HG03025 (cell line): ENCODE data around the gene HOXD13.

Experiments
- ATAC-seq: cut with Tn5 transposase; IDR thresholded peaks from one replicate; pipeline ENCODE4 v1.9.1; 2021; ENCODE audit warnings: mild to moderate bottlenecking, moderate library complexity; ENCODE audit not compliant: unreplicated experiment, low FRiP score

Gene HOXD13

DNA sequence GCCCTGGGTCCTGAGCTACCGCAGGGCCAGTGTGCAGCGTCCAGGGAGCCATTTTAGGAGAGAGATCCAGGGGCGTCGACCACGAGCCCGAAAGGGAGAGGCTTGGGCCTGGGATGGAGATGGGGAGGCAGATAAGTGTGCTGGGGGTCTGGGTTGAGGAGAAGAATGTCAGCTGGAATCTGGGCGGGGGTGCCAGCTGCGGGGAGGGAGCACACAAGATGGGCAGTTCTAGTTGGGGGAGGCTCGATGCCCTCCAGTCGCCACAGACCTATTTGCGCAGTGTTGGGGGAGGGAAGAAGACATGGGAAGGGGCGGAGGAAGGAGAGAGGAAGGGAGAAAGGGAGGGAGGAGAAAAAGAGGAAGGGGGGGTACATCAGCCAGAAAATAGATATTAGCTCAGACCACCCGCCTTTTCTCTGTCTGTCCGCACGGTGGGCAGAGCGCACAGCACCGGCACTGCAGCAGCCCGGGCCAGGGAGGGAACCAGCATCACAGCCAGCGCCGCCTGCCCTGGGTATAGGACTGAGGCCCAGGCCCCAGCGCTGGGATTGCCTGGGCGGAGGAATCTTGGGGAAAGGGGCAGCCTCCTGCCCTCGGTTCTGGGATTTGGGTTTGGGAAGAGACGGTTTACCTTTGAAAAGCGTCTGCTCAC lies 12.7 kb downstream of the HOXD13 start:
- ATAC-seq = no peak

DNA sequence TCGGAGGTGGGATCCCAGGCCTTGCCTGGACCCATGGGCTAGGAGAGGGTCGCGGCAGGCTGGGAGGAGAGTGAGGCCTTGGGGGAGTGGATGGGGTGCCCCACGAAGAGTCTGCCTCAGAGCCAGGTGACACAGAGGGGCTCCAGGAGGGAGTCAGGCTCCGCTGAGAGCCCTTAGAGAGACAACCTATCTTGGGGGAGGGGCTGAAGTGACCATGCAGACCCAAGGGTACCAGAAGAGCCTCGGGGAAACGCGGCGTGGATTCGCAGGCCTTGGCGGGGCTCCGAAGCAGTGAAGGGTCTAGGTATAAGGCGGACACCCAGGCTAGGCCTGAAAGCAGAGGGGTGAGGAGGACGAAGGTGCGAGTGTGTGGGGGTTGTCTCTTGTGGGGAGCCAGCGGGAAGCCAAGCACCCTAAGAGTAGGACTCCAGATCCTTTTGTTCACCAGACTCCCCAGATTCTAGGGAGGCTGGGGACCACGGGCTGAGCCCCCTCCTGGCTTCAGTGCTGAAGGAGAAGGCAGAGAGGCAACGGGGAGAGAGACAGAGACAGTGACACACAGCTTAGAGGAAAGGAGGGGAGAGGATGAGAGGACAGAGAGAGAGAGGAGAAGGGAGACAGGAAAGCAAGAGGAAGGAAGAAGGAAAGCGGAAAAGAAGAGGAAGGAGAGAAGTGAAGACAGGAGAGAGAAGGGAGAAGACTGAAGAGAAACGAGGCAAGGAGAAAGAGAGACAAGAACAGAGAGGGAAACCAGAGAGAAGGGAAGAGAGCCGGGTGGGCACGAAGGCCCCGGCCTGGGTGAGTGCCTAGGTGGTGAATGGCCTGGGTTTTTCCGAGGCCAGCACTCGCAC lies 13.4 kb downstream of the HOXD13 start:
- no peak for ATAC-seq

DNA sequence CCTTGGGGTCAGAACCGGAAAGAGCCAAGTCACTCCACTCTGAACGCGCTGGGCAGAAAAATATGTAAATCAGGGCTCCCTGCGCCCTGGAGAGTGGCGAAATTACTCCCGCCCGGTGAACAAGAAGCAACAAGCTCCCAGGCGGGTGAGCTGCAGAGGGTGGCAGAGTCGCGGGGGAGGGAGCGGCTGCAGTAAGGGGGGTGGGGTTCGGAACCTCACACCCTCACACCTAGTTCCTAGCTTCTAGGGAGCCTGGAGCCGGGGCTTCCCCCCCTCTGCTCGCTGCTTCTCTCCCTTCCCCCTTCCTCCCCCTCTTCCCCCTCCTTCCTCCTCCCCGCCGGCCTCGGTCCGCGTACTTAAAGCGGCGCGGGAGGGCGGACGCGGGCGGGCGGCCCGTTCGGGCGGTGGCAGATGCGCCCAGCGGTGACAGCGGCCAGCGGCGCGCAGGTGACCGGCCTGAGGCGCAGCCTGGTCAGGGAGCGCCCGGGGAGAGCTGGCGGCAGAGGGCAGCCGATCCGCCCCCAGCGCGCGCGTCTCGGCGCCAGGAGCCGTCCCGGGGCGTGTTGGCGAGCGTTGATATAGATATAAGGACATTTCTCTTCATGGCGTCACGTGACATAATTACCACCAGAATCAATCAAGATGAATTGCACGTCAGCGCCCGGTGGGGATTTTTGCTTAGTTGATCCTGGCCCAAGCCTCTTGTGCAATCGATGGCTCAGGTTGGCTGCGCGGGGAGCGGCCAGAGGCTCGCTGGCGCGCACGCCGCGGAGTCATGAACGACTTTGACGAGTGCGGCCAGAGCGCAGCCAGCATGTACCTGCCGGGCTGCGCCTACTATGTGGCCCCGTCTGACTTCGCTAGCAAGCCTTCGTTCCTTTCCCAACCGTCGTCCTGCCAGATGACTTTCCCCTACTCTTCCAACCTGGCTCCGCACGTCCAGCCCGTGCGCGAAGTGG lies 14.3 kb downstream of the HOXD13 start, which contains the start of gene HOXD11:
Gene HOXD11, plus strand, starts transcription at position 700 of the 959 bp plus-strand sequence. Its CDS starts 76 bp downstream, at position 776.
- no peak for ATAC-seq

DNA sequence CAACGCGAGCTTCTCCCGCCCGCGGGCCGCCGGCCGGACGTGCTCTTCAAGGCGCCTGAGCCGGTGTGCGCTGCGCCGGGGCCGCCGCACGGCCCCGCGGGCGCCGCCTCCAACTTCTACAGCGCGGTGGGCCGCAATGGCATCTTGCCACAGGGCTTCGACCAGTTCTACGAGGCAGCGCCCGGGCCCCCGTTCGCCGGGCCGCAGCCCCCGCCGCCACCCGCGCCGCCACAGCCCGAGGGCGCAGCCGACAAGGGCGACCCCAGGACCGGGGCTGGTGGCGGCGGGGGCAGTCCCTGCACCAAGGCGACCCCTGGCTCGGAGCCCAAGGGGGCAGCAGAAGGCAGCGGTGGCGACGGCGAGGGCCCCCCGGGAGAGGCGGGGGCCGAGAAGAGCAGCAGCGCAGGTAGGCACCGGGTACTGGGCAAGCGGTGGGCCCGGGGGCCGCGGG lies 15.2 kb downstream of the HOXD13 start:
- no peak for ATAC-seq

DNA sequence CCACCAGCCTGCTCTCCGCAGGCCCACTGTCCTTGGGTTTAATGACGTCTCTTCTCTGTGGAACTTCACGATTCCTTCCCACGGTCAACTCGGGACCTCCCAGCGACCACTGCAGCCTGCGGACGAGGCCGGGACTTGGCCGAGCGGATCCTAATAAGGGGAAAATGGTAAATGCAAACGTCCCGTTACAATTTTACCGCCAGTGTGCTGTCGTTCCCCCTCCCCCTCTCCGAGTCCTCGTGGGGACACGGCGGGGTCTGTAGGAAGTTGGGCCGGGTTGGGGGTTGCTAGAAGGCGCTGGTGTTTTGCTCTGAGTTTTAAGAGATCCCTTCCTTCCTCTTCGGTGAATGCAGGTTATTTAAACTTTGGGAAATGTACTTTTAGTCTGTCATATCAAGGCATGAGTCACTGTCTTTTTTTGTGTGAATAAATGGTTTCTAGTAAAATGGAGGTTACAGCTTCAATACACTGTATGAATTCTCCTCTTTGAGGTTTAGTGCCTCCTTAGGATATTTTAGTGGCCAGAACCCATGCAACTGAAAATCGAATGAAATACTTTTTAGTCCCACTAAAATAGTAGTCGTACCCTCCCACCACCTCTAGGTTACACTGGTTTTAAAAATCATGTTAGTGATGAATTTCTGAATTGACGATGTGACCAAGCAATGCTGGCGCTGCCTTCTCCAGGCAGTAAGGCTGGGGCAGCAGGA lies 16.8 kb downstream of the HOXD13 start:
- ATAC-seq = no peak

DNA sequence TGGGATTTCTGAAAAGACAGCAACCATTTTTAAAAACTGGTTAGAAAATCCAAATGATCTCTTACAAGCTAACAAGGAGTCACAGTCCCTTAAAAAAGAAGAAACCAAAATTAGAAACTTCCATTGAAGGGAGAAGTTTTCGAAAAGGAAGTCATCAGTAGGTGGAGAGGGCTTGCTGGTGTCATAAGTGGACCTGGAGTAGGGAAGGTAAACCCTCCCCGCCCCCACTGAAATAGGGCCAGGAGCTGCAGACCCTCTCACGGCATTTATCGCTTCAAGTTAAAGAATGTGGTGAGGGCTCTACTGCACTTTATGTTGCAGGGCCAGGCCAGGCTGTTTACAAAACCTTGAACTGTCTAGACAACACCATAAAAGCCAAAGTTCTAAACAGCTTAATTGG lies 17.4 kb downstream of the HOXD13 start:
- ATAC-seq = no peak

DNA sequence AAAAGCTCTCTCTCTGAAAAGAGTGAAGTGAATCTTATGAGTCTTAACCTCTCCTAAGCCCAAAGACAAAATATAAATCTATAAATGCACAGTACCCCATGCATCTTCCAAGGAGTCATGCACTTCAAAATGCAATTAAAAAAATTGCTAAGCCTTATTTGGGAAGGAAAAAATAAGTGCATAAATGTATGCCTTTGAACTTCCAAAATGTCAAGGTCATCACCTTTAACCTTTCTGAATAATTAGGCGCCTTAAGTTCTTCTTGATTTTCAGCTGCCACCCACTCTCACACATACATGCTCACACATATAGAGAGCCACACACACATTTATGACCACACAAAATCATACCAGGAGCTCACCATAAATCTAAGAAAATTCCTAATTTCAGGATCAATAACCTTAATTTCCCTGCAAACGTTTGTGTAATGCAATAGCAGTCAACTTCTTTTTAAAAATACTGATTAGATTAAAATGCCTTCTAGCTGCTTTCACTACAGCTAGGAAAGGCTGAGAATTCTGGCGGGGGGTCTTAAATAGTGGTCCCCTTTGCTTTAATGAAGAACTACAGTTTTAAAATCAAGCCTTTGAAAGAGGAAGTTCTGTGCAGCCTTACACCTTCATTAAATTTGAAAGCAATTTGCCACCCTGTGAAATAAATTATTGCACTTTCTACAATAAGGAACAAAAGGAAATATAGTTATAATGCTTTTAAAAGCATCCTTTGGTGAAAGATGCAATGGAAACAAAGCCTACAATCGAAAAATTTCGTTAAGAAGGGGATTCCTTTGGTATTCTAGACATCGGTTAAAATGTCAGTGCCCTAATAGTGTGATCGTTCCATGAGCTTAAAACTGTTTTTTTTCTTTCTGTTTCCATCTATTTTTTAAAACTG lies 18.1 kb downstream of the HOXD13 start:
- ATAC-seq = no peak

DNA sequence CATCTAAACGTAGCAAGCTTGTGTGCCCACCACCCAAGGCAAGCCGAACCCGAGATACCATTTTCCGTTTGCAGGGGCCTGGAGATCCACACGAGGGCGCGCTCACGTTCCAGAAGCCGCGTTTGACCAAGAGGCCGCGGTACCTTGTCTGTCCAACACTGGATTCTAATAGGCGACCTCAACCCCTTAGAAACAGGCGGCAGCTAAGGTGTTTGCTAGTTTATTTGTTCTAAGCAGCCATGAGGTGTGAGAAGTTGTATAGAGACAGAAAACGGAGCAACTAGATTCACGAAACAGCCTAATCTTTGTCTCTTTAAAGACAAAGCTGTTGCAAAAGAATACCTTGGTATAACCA lies 18.8 kb downstream of the HOXD13 start:
- ATAC-seq = no peak

DNA sequence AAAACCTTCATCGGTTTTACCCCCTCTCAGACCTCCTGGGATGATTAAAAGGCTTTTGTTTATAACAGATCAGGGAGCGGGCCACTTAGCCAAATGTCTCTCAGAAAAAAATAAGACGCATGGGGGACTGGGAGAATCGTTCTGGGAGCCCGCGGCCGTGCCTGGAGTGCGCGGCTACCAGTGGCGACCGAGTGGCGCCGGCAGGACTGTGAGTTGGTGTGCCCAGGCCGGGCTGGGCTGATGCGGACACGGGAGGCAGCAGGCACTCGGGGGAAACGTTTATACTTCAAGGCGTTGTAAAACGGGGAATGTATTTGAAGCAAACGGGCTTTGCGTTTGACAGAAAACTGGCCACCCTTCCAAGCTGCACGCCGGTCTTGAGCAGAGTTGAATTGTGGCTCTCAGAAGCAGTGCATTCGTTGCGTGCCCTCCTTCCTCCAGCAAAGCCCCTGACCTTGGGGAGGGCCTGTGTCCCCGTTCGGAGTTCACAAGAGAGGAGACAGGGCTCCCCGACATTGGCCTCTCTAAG lies 19.4 kb downstream of the HOXD13 start:
- no peak for ATAC-seq

DNA sequence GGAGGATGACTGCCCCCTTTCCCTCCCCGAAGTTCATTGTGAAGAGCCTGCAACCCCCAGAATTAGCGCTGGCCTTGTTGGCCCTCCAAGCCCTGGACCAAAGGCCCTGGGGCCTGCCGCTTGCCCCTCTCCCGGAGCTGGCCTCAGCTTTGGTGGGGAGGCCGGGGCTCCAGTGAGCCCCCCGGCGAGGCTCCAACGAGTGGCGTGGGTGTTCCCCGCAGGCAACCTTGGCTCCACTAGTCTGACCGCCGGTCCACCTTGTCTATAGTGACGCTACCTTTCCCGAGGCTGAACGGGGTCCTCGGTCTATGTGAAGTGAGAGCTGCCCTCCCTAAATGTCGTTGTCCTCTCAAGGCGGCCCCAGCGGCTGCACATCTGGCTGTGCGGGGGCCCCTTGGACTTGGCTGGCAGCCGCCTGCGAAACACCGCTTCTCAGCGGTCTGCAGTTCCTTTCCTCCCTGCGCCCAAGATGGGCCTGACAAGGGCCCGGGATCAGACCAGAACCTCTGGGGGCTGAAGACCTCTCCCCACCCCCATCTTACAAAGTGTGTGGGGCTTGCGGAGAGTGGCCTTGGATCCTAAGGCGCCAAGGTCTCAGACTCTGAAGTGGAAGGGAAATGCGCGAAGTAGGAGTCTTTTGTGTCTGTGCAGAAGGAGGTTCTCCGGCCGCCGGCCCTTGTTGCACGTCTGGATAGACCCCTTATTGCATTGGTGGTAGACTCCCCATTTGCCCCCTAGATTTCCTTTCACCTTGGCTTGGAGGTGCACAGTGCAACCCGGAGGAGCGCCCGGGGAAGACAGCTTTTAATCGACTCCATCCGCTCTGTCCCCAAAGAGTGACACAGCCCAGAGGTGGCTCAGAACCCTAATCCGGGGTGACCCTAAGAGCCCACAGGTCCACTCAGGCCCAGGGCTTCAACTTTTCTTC lies 20.1 kb downstream of the HOXD13 start:
- ATAC-seq = no peak

DNA sequence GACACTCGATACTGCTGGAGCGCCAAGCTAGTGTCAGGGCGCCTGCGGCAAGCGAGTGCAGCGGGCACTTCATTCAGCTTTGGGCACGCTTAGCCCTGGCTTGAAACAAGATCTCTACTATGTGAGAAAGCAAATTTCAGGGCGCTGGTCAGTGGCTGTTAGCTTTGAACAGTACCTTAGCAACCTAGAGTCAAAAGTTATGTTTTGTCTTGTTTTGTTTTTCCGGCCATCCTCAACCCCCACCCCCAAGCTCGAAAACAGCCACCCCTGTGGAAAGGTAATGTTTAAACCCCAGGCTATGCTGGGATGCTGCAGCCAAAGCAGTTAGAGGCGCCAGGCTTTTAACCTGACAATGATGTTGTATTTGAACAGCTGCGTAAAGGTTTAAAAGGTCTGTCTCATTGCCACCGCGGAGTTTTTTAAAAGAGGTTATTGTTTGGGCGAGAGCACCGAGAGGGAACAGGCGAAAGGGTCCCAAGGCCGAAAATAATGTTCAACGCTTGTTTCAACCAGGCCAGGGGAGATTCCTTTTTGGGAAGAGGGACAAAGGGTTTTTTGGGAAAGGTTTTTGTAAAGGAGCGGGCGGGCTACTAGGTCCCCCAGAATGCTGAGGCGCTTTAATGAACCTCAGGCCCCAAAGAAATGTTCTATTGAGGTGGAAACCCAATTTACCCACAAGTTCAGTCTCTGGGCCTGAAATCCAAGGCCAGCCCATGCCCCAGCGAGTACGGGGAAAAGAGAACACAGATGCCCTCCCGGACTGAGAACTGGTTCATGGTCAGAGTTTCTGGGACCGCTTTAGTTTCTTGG lies 21.8 kb downstream of the HOXD13 start:
- ATAC-seq = no peak

DNA sequence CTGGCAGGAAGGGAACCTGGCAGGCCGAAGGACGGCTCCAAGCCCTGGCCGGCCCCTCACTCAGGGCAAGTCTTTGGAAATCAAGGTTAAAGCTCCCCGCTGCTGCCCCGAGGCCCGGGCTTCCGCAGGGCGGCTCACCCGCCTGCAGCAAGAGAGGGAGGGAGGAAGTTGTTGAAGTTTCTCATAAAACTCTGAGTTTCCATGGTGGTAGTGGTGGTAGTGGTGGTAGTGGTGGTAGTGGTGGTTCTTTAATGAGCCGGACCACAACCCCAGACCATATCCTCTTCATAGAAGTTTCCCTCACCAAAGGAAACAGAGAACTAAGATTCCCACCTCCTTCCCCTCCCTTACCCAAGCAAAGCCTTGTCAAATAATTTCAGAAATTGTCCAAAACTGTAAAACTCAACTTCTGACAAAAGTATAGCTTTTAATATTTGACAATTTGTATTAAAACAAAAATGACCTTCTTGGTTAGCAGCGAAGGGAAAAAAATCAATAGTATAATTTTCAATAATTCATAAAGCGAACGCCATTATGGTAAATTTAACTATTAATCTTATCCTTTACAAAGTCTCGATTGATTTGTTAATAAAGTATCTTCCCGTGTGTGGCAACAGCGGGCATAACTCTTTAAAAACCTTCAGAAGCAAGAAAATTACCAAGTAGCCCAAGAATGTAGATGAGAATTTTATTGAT lies 22.6 kb downstream of the HOXD13 start:
- ATAC-seq = no peak

DNA sequence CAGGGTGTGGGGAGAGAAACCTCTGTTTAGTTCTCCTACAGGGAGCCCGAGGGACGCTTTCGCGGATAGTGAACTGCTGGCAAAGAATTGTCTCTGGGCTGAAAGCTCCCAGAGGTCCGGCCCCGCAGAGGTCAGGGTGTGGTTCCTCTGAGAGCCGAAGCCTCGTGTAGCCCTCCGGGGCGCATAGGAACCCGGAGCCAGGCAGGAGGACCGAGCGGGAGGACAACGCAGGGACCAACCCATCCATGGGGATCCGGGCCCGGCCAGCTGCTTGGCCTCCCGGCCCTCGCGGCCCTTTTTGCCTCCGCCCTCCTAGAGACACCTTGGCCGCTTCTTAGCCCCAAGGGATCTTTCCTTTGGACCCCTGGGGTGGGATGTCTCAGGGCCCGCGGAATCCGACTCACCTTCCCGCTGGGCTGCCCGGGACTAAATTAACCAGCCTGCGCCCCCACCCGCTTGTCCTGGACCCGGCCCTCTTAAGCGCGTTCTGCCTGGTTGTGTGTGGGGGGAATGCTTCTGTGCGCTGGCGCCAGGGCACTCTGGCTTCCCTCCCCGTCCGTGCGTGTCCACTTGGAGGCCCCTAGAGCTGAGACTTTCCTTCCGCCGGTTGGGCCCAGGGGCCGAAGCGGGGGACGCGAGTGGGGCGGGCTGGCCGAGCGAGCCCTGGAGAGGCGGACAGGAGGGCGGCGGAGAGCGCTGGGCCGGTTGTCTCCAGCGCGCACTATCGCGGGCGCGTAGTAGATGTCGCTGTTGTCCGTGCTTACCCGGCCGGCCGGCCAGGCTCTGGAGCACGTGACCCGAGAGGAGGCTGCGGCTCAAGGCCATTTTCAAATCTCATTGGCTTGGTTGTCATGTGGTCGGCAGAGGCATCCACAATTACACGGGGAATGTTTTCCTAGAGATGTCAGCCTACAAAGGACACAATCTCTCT lies 23.6 kb downstream of the HOXD13 start, which contains the start of gene HOXD10:
Gene HOXD10, plus strand, starts transcription at position 896 of the 931 bp plus-strand sequence. CDS start 56 bp downstream, outside the sequence.
- no peak for ATAC-seq

DNA sequence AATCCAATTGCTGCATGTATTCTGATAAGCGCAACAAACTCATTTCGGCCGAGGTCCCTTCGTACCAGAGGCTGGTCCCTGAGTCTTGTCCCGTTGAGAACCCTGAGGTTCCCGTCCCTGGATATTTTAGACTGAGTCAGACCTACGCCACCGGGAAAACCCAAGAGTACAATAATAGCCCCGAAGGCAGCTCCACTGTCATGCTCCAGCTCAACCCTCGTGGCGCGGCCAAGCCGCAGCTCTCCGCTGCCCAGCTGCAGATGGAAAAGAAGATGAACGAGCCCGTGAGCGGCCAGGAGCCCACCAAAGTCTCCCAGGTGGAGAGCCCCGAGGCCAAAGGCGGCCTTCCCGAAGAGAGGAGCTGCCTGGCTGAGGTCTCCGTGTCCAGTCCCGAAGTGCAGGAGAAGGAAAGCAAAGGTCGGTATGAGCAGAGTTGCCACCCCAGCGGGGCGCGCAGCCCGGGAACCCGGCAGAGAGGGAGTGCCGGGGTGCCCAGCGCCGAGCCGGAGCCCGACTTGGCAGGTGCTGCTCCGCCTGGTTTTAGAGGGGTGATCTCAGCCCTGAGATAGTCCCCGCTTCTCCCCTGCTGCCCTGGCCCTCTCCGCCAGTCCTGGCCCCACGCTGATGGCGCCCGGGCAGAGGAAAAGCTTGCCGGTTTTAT lies 24.8 kb downstream of the HOXD13 start:
- ATAC-seq = no peak
